ENCODE measurements around the gene EGFL8.
"Not testable (repeated sequence)": the region's sequence is repeated elsewhere in the genome, so short reads cannot be mapped to it uniquely, and the experiment has no call there.

EGFL8 gene

GRCh38 chr6:32127717-32128592 is 36.4 kb upstream of the EGFL8 start, which contains the start of gene ATF6B:
Gene ATF6B, minus strand, starts transcription at chr6:32128246. Its CDS starts 39 bp downstream, at chr6:32128207.
- H3K79me2 ChIP-seq (ENCODE audit: control insufficient read depth, insufficient read depth, low read length, unreplicated experiment), result peaks cover 24% of the 10 kb centered on the region
- H3K36me3 ChIP-seq (ENCODE audit: insufficient read depth, low read length), result no peaks in the 10 kb centered on the region
- peak within 1 kb of the TSS; percentile 84 for H3K4me3 ChIP-seq (ENCODE audit: low read depth, low read length)
- peaks cover 20% of the 10 kb centered on the region for H3K4me1 ChIP-seq (ENCODE audit: control insufficient read depth, insufficient read depth, low read length, unreplicated experiment)
- no peaks in the 10 kb centered on the region for H3K27me3 ChIP-seq (ENCODE audit: insufficient read depth, low read length)
- peak within 1 kb of the TSS; percentile 69 for H3K27ac ChIP-seq (ENCODE audit: low read depth, low read length)
- peak within 1 kb of the TSS; percentile 49 for H2AFZ ChIP-seq (ENCODE audit: low read length, unreplicated experiment)

- Histone ChIP-seq H3K4me1 (ENCODE audit: control insufficient read depth, insufficient read depth, low read length, unreplicated experiment) (peaks cover 21% of the 10 kb centered on the region), H3K27me3 (ENCODE audit: insufficient read depth, low read length) (no peaks in the 10 kb centered on the region), H3K27ac (ENCODE audit: low read depth, low read length) (peak overlapping the region; percentile 28), H3K4me3 (ENCODE audit: low read depth, low read length) (peak overlapping the region; percentile 84), H3K79me2 (ENCODE audit: control insufficient read depth, insufficient read depth, low read length, unreplicated experiment) (peaks cover 24% of the 10 kb centered on the region), H3K36me3 (ENCODE audit: insufficient read depth, low read length) (no peaks in the 10 kb centered on the region), H2AFZ (ENCODE audit: low read length, unreplicated experiment) (no peak overlapping the region)
Measured at GRCh38 chr6:32128751-32129296, 35.6 kb upstream of the EGFL8 start.

- Histone ChIP-seq H3K36me3 (ENCODE audit: insufficient read depth, low read length) (no peaks in the 10 kb centered on the region), H3K4me3 (ENCODE audit: low read depth, low read length) (peak overlapping the region; percentile 84), H3K27ac (ENCODE audit: low read depth, low read length) (peak overlapping the region; percentile 27; the same call in 1 of the 2 replicates), H3K27me3 (ENCODE audit: insufficient read depth, low read length) (no peaks in the 10 kb centered on the region), H2AFZ (ENCODE audit: low read length, unreplicated experiment) (peak overlapping the region; percentile 74), H3K4me1 (ENCODE audit: control insufficient read depth, insufficient read depth, low read length, unreplicated experiment) (peaks cover 23% of the 10 kb centered on the region), H3K79me2 (ENCODE audit: control insufficient read depth, insufficient read depth, low read length, unreplicated experiment) (peaks cover 24% of the 10 kb centered on the region)
Measured at GRCh38 chr6:32129297-32130088, 34.9 kb upstream of the EGFL8 start.

- H2AFZ ChIP-seq (ENCODE audit: low read length, unreplicated experiment), result no peak overlapping the region
- H3K27me3 ChIP-seq (ENCODE audit: insufficient read depth, low read length), result no peaks in the 10 kb centered on the region
- H3K4me1 ChIP-seq (ENCODE audit: control insufficient read depth, insufficient read depth, low read length, unreplicated experiment), result peaks cover 23% of the 10 kb centered on the region
- peaks cover 24% of the 10 kb centered on the region for H3K79me2 ChIP-seq (ENCODE audit: control insufficient read depth, insufficient read depth, low read length, unreplicated experiment)
- no peaks in the 10 kb centered on the region for H3K36me3 ChIP-seq (ENCODE audit: insufficient read depth, low read length)
- no peak overlapping the region for H3K27ac ChIP-seq (ENCODE audit: low read depth, low read length)
- no peak overlapping the region for H3K4me3 ChIP-seq (ENCODE audit: low read depth, low read length)
Measured at GRCh38 chr6:32131439-32131948, 32.9 kb upstream of the EGFL8 start.

- no peaks in the 10 kb centered on the region for H3K27me3 ChIP-seq (ENCODE audit: insufficient read depth, low read length)
- no peak overlapping the region for H3K27ac ChIP-seq (ENCODE audit: low read depth, low read length)
- no peak overlapping the region for H2AFZ ChIP-seq (ENCODE audit: low read length, unreplicated experiment)
- peaks cover 21% of the 10 kb centered on the region for H3K79me2 ChIP-seq (ENCODE audit: control insufficient read depth, insufficient read depth, low read length, unreplicated experiment)
- H3K36me3 ChIP-seq (ENCODE audit: insufficient read depth, low read length), result no peaks in the 10 kb centered on the region
- peaks cover 18% of the 10 kb centered on the region for H3K4me1 ChIP-seq (ENCODE audit: control insufficient read depth, insufficient read depth, low read length, unreplicated experiment)
- no peak overlapping the region for H3K4me3 ChIP-seq (ENCODE audit: low read depth, low read length)
Measured at GRCh38 chr6:32132110-32132509, 32.3 kb upstream of the EGFL8 start.

- Histone ChIP-seq H3K27ac (ENCODE audit: low read depth, low read length) (no peak overlapping the region), H3K27me3 (ENCODE audit: insufficient read depth, low read length) (no peaks in the 10 kb centered on the region), H3K4me1 (ENCODE audit: control insufficient read depth, insufficient read depth, low read length, unreplicated experiment) (peaks cover 9% of the 10 kb centered on the region), H3K79me2 (ENCODE audit: control insufficient read depth, insufficient read depth, low read length, unreplicated experiment) (peaks cover 9% of the 10 kb centered on the region), H2AFZ (ENCODE audit: low read length, unreplicated experiment) (no peak overlapping the region), H3K4me3 (ENCODE audit: low read depth, low read length) (no peak overlapping the region), H3K36me3 (ENCODE audit: insufficient read depth, low read length) (no peaks in the 10 kb centered on the region)
Measured at GRCh38 chr6:32133786-32134185, 30.6 kb upstream of the EGFL8 start.

- Histone ChIP-seq H2AFZ (ENCODE audit: low read length, unreplicated experiment) (no peak overlapping the region), H3K36me3 (ENCODE audit: insufficient read depth, low read length) (no peaks in the 10 kb centered on the region), H3K27me3 (ENCODE audit: insufficient read depth, low read length) (no peaks in the 10 kb centered on the region)
Measured at GRCh38 chr6:32137454-32137853, 26.9 kb upstream of the EGFL8 start.

GRCh38 chr6:32139590-32139989 is 24.8 kb upstream of the EGFL8 start:
- no peaks in the 10 kb centered on the region for H3K79me2 ChIP-seq (ENCODE audit: control insufficient read depth, insufficient read depth, low read length, unreplicated experiment)
- H3K4me3 ChIP-seq (ENCODE audit: low read depth, low read length), result no peak overlapping the region
- no peak overlapping the region for H3K27ac ChIP-seq (ENCODE audit: low read depth, low read length)
- no peaks in the 10 kb centered on the region for H3K27me3 ChIP-seq (ENCODE audit: insufficient read depth, low read length)
- H3K36me3 ChIP-seq (ENCODE audit: insufficient read depth, low read length), result no peaks in the 10 kb centered on the region
- H2AFZ ChIP-seq (ENCODE audit: low read length, unreplicated experiment), result no peak overlapping the region
- no peaks in the 10 kb centered on the region for H3K4me1 ChIP-seq (ENCODE audit: control insufficient read depth, insufficient read depth, low read length, unreplicated experiment)

More at GRCh38 chr6:32137454-32137853, 26.9 kb upstream of the EGFL8 start:
- Histone ChIP-seq H3K4me3 (ENCODE audit: low read depth, low read length) (no peak overlapping the region), H3K79me2 (ENCODE audit: control insufficient read depth, insufficient read depth, low read length, unreplicated experiment) (no peaks in the 10 kb centered on the region), H3K27ac (ENCODE audit: low read depth, low read length) (no peak overlapping the region), H3K4me1 (ENCODE audit: control insufficient read depth, insufficient read depth, low read length, unreplicated experiment) (peaks cover 3% of the 10 kb centered on the region)

- Histone ChIP-seq H3K4me3 (ENCODE audit: low read depth, low read length) (no peak overlapping the region), H2AFZ (ENCODE audit: low read length, unreplicated experiment) (no peak overlapping the region), H3K79me2 (ENCODE audit: control insufficient read depth, insufficient read depth, low read length, unreplicated experiment) (no peaks in the 10 kb centered on the region), H3K4me1 (ENCODE audit: control insufficient read depth, insufficient read depth, low read length, unreplicated experiment) (no peaks in the 10 kb centered on the region), H3K36me3 (ENCODE audit: insufficient read depth, low read length) (no peaks in the 10 kb centered on the region), H3K27me3 (ENCODE audit: insufficient read depth, low read length) (no peaks in the 10 kb centered on the region), H3K27ac (ENCODE audit: low read depth, low read length) (no peak overlapping the region)
Measured at GRCh38 chr6:32140420-32141046, 23.9 kb upstream of the EGFL8 start.

- H3K79me2 ChIP-seq (ENCODE audit: control insufficient read depth, insufficient read depth, low read length, unreplicated experiment); H3K27ac ChIP-seq (ENCODE audit: low read depth, low read length); H3K4me3 ChIP-seq (ENCODE audit: low read depth, low read length); H3K4me1 ChIP-seq (ENCODE audit: control insufficient read depth, insufficient read depth, low read length, unreplicated experiment); H3K36me3 ChIP-seq (ENCODE audit: insufficient read depth, low read length); H3K27me3 ChIP-seq (ENCODE audit: insufficient read depth, low read length); H2AFZ ChIP-seq (ENCODE audit: low read length, unreplicated experiment): not testable (repeated sequence)
Measured at GRCh38 chr6:32144238-32144637, 20.2 kb upstream of the EGFL8 start.

Measured in ACC112 (cell line).